Nephron progenitor cell (in vitro differentiated cells): Measurements from ENCODE around the gene WDR46.

Experiments
- DNase-seq: peaks from one replicate; pipeline ENCODE4 v3.0.0; 2021
- H3K27ac Mint-ChIP-seq: 2 replicates; pipeline ENCODE4 v1.8.0; 2021; ENCODE audit warnings: mild to moderate bottlenecking, moderate library complexity, mixed read lengths
- H3K27me3 Mint-ChIP-seq: 2 replicates; pipeline ENCODE4 v1.8.0; 2021; ENCODE audit warnings: mild to moderate bottlenecking, low read depth, mixed read lengths; ENCODE audit not compliant: poor library complexity
- H3K36me3 Mint-ChIP-seq: 2 replicates; pipeline ENCODE4 v1.8.0; 2021; ENCODE audit warnings: low read depth, mixed read lengths
- H3K4me1 Mint-ChIP-seq: 2 replicates; pipeline ENCODE4 v1.8.0; 2021; ENCODE audit warnings: mixed read lengths
- H3K4me3 Mint-ChIP-seq: 2 replicates; pipeline ENCODE4 v1.8.0; 2021; ENCODE audit warnings: mild to moderate bottlenecking, moderate library complexity, mixed read lengths
- H3K9me3 Mint-ChIP-seq: 2 replicates; pipeline ENCODE4 v1.8.0; 2021; ENCODE audit warnings: mild to moderate bottlenecking, moderate library complexity, mixed read lengths
- CTCF ChIP-seq: fragments of 200-600 bp; sonication (generic); IDR thresholded peaks from 2 replicates; pipeline ENCODE4 v1.5.0; 2021; ENCODE audit warnings: antibody characterized with exemption

Gene WDR46

DNA sequence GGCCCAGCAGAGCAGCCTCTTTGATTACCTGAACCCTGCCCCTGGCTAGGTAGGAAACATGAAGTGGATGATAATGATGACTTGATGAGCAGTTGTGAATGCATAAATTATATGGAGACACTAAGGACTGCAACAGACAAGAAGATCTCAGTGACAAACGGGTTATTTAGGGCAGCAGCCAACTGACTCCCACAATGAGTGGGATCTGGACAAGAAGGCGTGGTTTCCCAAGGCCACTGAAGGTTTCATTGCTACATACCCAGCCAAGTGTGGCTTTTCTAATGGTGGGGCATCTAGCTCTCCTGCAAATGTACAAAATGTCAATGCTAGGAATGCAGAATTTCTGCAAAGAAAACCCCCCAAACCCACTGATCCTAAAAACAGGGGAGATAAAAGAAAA is 51.3 kb downstream of the WDR46 start:
- Mint-ChIP-seq H3K4me3 (peak overlapping the region; percentile 38), H3K27me3 (peaks cover 37% of the 10 kb centered on the region), H3K4me1 (peaks cover 61% of the 10 kb centered on the region), H3K36me3 (no peaks in the 10 kb centered on the region), H3K27ac (peak overlapping the region; percentile 26), H3K9me3 (peaks cover 5% of the 10 kb centered on the region)
- no peak for DNase-seq
- no peak for TF ChIP-seq CTCF

- no peak for DNase-seq
- Mint-ChIP-seq H3K27ac (no peak overlapping the region), H3K4me1 (peaks cover 68% of the 10 kb centered on the region), H3K27me3 (peaks cover 34% of the 10 kb centered on the region), H3K36me3 (no peaks in the 10 kb centered on the region), H3K9me3 (peaks cover 5% of the 10 kb centered on the region), H3K4me3 (no peak overlapping the region)
- TF ChIP-seq CTCF, result no peak
Observed at GRCh38 chr6:33236852-33237251, 52.2 kb downstream of the WDR46 start.

DNA sequence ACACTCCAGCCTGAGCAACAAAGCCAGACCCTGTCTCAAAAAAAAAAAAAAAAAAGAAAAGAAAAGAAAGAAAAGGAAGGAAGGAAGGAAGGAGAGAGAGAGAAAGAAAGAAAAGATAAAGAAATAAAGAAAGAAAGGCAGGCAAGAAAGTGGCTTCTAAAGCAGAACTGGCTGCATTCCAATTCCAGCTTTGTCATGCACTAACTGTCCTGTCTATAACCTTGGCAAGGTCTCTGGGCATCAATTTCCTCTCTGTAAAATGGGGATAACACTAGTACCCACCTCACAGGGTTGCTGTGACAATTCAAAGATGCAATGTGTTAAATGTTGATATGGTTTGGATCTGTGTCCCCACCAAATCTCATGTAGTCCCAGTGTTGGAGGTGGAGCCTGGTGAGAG is 52.7 kb downstream of the WDR46 start:
- peaks cover 34% of the 10 kb centered on the region for H3K27me3 Mint-ChIP-seq
- no peak overlapping the region for H3K4me3 Mint-ChIP-seq
- no peak for DNase-seq
- no peaks in the 10 kb centered on the region for H3K36me3 Mint-ChIP-seq
- H3K4me1 Mint-ChIP-seq, result peaks cover 73% of the 10 kb centered on the region
- H3K9me3 Mint-ChIP-seq, result peaks cover 5% of the 10 kb centered on the region
- no peak overlapping the region for H3K27ac Mint-ChIP-seq
- TF ChIP-seq CTCF, result no peak

- Mint-ChIP-seq H3K27me3 (peaks cover 32% of the 10 kb centered on the region), H3K9me3 (peaks cover 5% of the 10 kb centered on the region), H3K4me1 (peaks cover 78% of the 10 kb centered on the region), H3K27ac (peak overlapping the region; percentile 92), H3K36me3 (no peaks in the 10 kb centered on the region), H3K4me3 (peak overlapping the region; percentile 63)
- peak; percentile 43 for DNase-seq
- no peak for TF ChIP-seq CTCF
Observed at GRCh38 chr6:33235221-33235634, 53.8 kb downstream of the WDR46 start.
